Esophagus squamous epithelium (tissue), 4 donors: Measurements from ENCODE around the gene OR5AR1.
"Not testable (repeated sequence)": the region's sequence is repeated elsewhere in the genome, so short reads cannot be mapped to it uniquely, and the experiment has no call there.

Experiments used
- CTCF ChIP-seq, 6 experiments: fragments of 450-650 bp in 4 of 6; fragments of 200-600 bp in 2 of 6; sonication (generic) in 2 of 6; IDR thresholded peaks; one replicate each; pipeline ENCODE4 v1.5.1; 2016 to 2019; ENCODE audit warnings: antibody characterized with exemption in 6 of 6, mild to moderate bottlenecking in 4 of 6, moderate library complexity in 4 of 6
- POLR2A ChIP-seq, 4 donors: fragments of 450-650 bp; IDR thresholded peaks; one replicate each; pipeline ENCODE4 v1.6.1; 2017; ENCODE audit warnings: antibody characterized with exemption in 4 of 4, mild to moderate bottlenecking in 4 of 4, moderate library complexity in 3 of 4

DNA sequence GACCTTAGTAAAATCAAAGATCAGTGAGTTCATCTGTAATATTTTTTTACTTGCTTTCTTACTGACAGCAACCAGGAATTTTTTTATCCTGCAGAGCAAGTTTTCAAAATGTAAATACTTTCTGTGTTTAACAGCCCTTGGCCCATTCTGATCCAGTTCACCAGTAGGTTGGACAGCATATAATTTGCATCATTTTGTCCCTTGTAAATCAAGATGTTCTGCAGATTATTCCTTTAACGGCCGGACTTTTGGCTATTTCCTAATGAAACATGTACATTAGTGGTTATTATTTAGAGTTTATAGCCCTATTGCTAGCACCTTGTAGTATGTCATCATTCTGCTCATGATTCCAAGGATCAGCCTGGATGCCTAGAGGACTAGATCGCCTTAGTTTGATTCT, 27.7 kb downstream of the OR5AR1 start:
- not testable (repeated sequence) for TF ChIP-seq CTCF, POLR2A (IDR thresholded peaks at IDR 0.05)
